ENCODE results near the gene ATXN1.

DNA sequence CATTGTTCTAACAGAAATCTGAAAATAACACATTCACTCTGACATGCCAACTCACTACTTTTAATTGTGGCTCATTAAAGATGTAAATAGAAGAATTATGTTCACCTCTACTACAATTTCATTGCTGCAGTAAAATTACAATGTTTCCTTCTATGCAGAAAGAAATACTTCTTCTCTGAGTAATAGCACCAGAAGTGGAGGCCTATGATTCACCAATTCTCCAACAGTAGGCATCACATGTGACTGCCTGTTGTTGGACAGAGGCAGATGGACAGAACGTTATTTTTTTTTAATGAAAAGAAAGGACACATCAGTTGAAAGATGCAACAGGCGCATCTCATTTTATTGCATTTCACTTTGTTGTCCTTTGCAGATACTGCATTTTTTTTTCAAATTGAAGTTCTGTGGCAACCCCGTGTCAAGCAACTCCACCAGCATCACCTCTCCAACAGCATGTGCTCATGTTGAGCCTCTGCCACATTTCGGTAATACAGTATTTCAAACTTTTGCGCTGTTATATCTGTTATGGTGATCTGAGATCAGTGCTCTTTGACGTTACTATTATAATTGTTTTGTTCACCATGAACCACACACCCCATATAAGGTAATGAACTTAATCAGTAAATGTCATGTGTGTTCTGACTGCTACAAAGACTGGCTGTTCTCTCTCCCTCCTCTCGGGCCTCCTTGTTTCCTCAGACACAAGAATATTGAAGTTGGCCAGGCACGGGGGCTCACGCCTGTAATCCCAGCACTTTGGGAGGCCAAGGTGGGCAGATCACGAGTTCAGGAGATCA lies 121.4 kb downstream of the ATXN1 start:
- TF ChIP-seq POLR2A (IDR thresholded peaks at IDR 0.05) = no peak
- TF ChIP-seq, protein P1, sequence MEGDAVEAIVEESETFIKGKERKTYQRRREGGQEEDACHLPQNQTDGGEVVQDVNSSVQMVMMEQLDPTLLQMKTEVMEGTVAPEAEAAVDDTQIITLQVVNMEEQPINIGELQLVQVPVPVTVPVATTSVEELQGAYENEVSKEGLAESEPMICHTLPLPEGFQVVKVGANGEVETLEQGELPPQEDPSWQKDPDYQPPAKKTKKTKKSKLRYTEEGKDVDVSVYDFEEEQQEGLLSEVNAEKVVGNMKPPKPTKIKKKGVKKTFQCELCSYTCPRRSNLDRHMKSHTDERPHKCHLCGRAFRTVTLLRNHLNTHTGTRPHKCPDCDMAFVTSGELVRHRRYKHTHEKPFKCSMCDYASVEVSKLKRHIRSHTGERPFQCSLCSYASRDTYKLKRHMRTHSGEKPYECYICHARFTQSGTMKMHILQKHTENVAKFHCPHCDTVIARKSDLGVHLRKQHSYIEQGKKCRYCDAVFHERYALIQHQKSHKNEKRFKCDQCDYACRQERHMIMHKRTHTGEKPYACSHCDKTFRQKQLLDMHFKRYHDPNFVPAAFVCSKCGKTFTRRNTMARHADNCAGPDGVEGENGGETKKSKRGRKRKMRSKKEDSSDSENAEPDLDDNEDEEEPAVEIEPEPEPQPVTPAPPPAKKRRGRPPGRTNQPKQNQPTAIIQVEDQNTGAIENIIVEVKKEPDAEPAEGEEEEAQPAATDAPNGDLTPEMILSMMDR (IDR thresholded peaks at IDR 0.05) = no peak
